Fibroblast of lung (primary cell): Measurements from ENCODE around the gene ZFAND5.

Experiments
- CTCF ChIP-seq, 2 donors: IDR thresholded peaks in 1 of 2; conservative IDR thresholded peaks in 1 of 2; 1 replicate in 1 of 2; 2 replicates in 1 of 2; pipeline ENCODE4 v1.5.1; 2011 to 2012; ENCODE audit warnings: low read length in 2 of 2, control low read depth in 1 of 2, inconsistent platforms in 1 of 2, low read depth in 1 of 2, mild to moderate bottlenecking in 1 of 2
- EZH2 ChIP-seq: IDR thresholded peaks from 2 replicates; pipeline ENCODE4 v1.5.1; 2012; ENCODE audit warnings: low read length, control low read depth, mild to moderate bottlenecking; ENCODE audit errors: missing control alignments

- TF ChIP-seq CTCF (conservative IDR thresholded peaks at IDR 0.05 in 1 of 2, IDR thresholded peaks at IDR 0.05 in 1 of 2; ENCODE audit: low read depth in 1 of 2, low read length in 2 of 2) (no peak), EZH2 (no peak)
These were observed 19.1 kb upstream of the ZFAND5 start for GRCh38 chr9:72383978-72384709.
